OCI-LY7 (cell line): ENCODE measurements around the gene ARIH2. TPM values are rescaled to one million over a fixed set of nuclear protein-coding genes. Genes with fewer than 3 reads are reported as not detected.
A peak's percentile ranks its signal among the peaks of the same experiment; 100 is the strongest.

Experiments used
- BruUV-seq: library from RNA; stranded (reverse); fragments of 400-500 nt; replicated peaks from 2 replicates; lab custom pipeline; 2021; lab: Mats Ljungman, UMichigan
- CTCF ChIA-PET: fragments of 300-600 bp; sonication (Branson Sonifier 250); formaldehyde crosslinking; loops from one replicate; lab custom pipeline; 2022; ENCODE audit warnings: antibody characterized with exemption; ENCODE audit not compliant: unreplicated experiment; lab: Charles Lee
- POLR2A ChIA-PET: fragments of 300-600 bp; sonication (Branson Sonifier 250); formaldehyde crosslinking; loops from one replicate; lab custom pipeline; 2022; ENCODE audit warnings: antibody characterized with exemption; lab: Charles Lee
- DNase-seq: peaks from one replicate; pipeline ENCODE4 v3.0.0-alpha.2; 2015; ENCODE audit warnings: low spot score
- H2AFZ ChIP-seq: fragments of 200-600 bp; sonication (generic), shearing (Covaris generic); 2 replicates; pipeline ENCODE4 v1.6.1; 2014; ENCODE audit warnings: mild to moderate bottlenecking, antibody characterized with exemption, low read length, moderate library complexity
- H3K27ac ChIP-seq: fragments of 200-600 bp; sonication (generic); 2 replicates; pipeline ENCODE4 v1.5.1; 2014; ENCODE audit warnings: mixed run types, low read depth, mild to moderate bottlenecking, moderate library complexity, low read length, inconsistent platforms; ENCODE audit not compliant: poor library complexity, severe bottlenecking
- H3K36me3 ChIP-seq: fragments of 200-600 bp; sonication (generic); 2 replicates; pipeline ENCODE4 v1.6.1; 2014; ENCODE audit warnings: mild to moderate bottlenecking, antibody characterized with exemption, low read length, moderate library complexity, mixed read lengths; ENCODE audit not compliant: insufficient read depth
- H3K4me1 ChIP-seq: fragments of 200-600 bp; sonication (generic); 2 replicates; pipeline ENCODE4 v1.5.1; 2014; ENCODE audit warnings: mild to moderate bottlenecking, low read length; ENCODE audit not compliant: insufficient read depth, poor library complexity, severe bottlenecking
- H3K4me2 ChIP-seq: fragments of 200-600 bp; sonication (generic); 2 replicates; pipeline ENCODE4 v1.6.1; 2014; ENCODE audit warnings: mild to moderate bottlenecking, low read length
- H3K4me3 ChIP-seq: fragments of 200-600 bp; sonication (generic); 2 replicates; pipeline ENCODE4 v1.5.1; 2014; ENCODE audit warnings: mild to moderate bottlenecking, low read depth, low read length; ENCODE audit not compliant: poor library complexity, severe bottlenecking
- H3K79me2 ChIP-seq: fragments of 200-600 bp; sonication (generic); 2 replicates; pipeline ENCODE4 v1.6.1; 2016; ENCODE audit warnings: low read depth, mild to moderate bottlenecking, low read length, moderate library complexity, mixed read lengths; ENCODE audit not compliant: insufficient read depth
- H3K9me2 ChIP-seq: fragments of 200-600 bp; sonication (generic); 2 replicates; pipeline ENCODE4 v1.6.1; 2016; ENCODE audit warnings: mild to moderate bottlenecking, low read length, mixed read lengths; ENCODE audit not compliant: insufficient read depth
- H3K9me3 ChIP-seq: fragments of 200-600 bp; sonication (generic); 2 replicates; pipeline ENCODE4 v1.6.1; 2014; ENCODE audit warnings: mild to moderate bottlenecking, mixed run types, low read length, mixed read lengths
- H4K20me1 ChIP-seq: fragments of 200-600 bp; sonication (generic); 2 replicates; pipeline ENCODE4 v1.6.1; 2014; ENCODE audit warnings: mild to moderate bottlenecking, antibody characterized with exemption, low read length, moderate library complexity, mixed read lengths; ENCODE audit not compliant: insufficient read depth
- EZH2phosphoT487 ChIP-seq: fragments of 200-600 bp; sonication (generic); IDR thresholded peaks from 2 replicates; pipeline ENCODE4 v1.6.1; 2018; ENCODE audit warnings: low read depth, borderline replicate concordance, mild to moderate bottlenecking, mixed run types, antibody characterized with exemption, low read length, moderate library complexity, mixed read lengths
- intact Hi-C: fragments of 100-400 bp; cut with micrococcal nuclease; formaldehyde crosslinking; loops from one replicate; pipeline ENCODE4 v1.10.0; 2022; ENCODE audit not compliant: unreplicated experiment
- total RNA-seq, 2 experiments: library from RNA; depleted of rRNA in 1 of 2; stranded (reverse); fragments of >200 nt in 1 of 2; shearing (Covaris generic) in 1 of 2; gene quantifications; 2 replicates each; pipeline ENCODE4 v1.2.3, GENCODE V29; 2014 to 2022
- TF ChIP-seq, protein P1 (sequence below): fragments of 200-600 bp; sonication (generic); conservative IDR thresholded peaks from 2 replicates; pipeline ENCODE4 v1.5.1; 2014; ENCODE audit warnings: mild to moderate bottlenecking, antibody characterized with exemption, low read length, moderate library complexity, mixed read lengths

The ARIH2 gene
- total RNA-seq, 2 experiments from 2014 or later = 124 to 131 TPM

DNA sequence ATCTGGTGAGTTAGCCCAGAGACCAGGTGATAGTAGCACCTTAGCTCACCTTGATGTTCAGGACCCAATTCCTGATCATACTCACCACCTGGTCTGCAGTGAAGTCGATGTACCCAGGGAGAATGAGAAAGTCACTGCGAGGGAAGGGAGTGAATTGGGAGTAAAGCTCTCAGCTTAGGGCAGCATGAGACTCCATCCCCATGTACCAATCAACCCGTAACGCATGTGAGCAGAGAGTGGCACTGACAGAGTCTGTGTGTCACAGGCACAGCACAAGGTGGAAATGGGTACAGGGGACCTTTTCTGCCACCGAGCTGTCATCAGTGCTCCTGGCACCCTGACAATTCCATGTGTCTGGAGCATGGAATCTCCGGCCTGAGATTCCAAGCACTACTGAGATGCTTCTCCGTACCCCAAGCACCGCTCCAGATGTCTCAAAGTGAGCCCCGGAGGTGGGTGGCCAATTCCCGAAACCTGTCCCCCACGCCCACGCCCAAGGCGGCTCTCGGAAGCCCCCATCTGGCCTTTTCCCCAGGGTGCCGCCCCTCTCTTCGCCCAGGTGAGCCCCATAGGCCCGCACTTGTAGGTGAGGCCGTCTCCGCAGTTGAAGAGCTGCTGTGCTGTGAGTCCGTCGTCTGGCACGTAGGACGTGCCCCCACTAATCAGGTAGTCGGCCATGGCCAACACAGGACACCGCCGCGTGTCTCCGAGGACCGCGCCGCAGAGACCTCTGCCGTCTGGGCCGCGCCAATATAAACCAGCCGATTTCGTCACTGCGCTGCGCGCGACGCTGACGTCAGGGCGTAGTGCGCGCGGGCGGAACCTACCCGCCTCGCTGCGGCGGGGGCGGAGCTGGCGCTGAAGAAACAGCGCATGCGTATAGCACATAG, 110.3 kb downstream of the ARIH2 start, which contains the start of gene IMPDH2:
Gene IMPDH2, minus strand, starts transcription at position 726 of the 890 bp plus-strand sequence. Its CDS starts 48 bp downstream, at position 678.
- H3K4me3 ChIP-seq = peak within 1 kb of the TSS; percentile 80
- no peak within 1 kb of the TSS for H2AFZ ChIP-seq
- peak within 1 kb of the TSS; percentile 58 for H3K27ac ChIP-seq
- no peaks in the 10 kb centered on the region for H3K9me3 ChIP-seq
- H3K4me1 ChIP-seq = peaks cover 51% of the 10 kb centered on the region
- peak within 1 kb of the TSS; percentile 91 for H3K4me2 ChIP-seq
- H4K20me1 ChIP-seq = no peaks in the 10 kb centered on the region
- CTCF ChIA-PET = interaction anchor here (0.6 to 0.9 kb wide), 2 partner anchors 22 to 556 kb away, joined by 3 to 5 read pairs; partner anchors contain the start of gene WDR6
- BruUV-seq = TSS peak; percentile 64
- peaks cover 84% of the 10 kb centered on the region for H3K36me3 ChIP-seq
- H3K79me2 ChIP-seq = peaks cover 24% of the 10 kb centered on the region
- POLR2A ChIA-PET = interaction anchor here (0.5 to 1.4 kb wide), 12 partner anchors 9 to 643 kb away, joined by 3 to 8 read pairs (median 4); partner anchors contain the start of genes QRICH1 and WDR6
- TF ChIP-seq, protein P1, sequence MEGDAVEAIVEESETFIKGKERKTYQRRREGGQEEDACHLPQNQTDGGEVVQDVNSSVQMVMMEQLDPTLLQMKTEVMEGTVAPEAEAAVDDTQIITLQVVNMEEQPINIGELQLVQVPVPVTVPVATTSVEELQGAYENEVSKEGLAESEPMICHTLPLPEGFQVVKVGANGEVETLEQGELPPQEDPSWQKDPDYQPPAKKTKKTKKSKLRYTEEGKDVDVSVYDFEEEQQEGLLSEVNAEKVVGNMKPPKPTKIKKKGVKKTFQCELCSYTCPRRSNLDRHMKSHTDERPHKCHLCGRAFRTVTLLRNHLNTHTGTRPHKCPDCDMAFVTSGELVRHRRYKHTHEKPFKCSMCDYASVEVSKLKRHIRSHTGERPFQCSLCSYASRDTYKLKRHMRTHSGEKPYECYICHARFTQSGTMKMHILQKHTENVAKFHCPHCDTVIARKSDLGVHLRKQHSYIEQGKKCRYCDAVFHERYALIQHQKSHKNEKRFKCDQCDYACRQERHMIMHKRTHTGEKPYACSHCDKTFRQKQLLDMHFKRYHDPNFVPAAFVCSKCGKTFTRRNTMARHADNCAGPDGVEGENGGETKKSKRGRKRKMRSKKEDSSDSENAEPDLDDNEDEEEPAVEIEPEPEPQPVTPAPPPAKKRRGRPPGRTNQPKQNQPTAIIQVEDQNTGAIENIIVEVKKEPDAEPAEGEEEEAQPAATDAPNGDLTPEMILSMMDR = peak; percentile 48; the same call in 1 of the 2 replicates
- TF ChIP-seq EZH2phosphoT487 = no peak
- peak; percentile 97 for DNase-seq
- H3K9me2 ChIP-seq = no peaks in the 10 kb centered on the region
- intact Hi-C loops = loop anchor here (5.0 kb wide), 1 partner anchor 128 kb away; no protein-coding TSS in a partner anchor

DNA sequence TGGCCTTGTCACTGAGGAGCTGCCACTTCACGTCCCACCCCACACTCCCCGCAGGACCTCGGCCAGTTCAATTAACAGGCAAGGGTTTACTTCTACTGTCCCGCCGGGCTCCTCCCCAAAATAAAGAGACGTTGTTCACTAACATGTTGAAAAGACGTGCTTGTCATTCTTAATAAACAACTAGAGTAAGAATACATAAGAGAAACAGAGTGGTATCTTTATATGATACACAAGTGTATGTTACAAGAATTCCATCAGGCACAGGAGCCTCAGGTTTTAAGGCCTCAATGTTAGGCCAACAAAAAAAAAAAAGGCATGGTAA, 110.9 kb downstream of the ARIH2 start:
- no TSS peak for BruUV-seq
- intact Hi-C loops = loop anchor here (5.0 kb wide), 1 partner anchor 128 kb away; no protein-coding TSS in a partner anchor
- Histone ChIP-seq H3K9me2 (no peaks in the 10 kb centered on the region), H3K79me2 (peaks cover 20% of the 10 kb centered on the region), H3K4me2 (peak overlapping the region; percentile 91; the same call in 1 of the 2 replicates), H3K4me1 (peaks cover 45% of the 10 kb centered on the region), H3K36me3 (peaks cover 84% of the 10 kb centered on the region), H4K20me1 (no peaks in the 10 kb centered on the region), H3K4me3 (peak overlapping the region; percentile 80), H3K27ac (peak overlapping the region; percentile 32), H2AFZ (no peak overlapping the region), H3K9me3 (no peaks in the 10 kb centered on the region)
- ChIA-PET CTCF (no interaction called here), POLR2A (interaction anchor here (0.6 to 1.4 kb wide), 11 partner anchors 9 to 64 kb away, joined by 3 to 8 read pairs (median 3); partner anchors contain the start of genes QRICH1 and WDR6)
- TF ChIP-seq, protein P1 = no peak
- no peak for TF ChIP-seq EZH2phosphoT487
- no peak for DNase-seq
